SK-N-SH treated with all-trans-retinoic acid at 6 μM for 48 hours (cell line): ENCODE results near the gene TMEM69.

Experiments used
- ATAC-seq: fragments of 200-7000 bp; cut with Tn5 transposase; 3 replicates; pipeline ENCODE4 v1.9.1; 2020; ENCODE audit warnings: mild to moderate bottlenecking, moderate library complexity
- ARNTL ChIP-seq: fragments of 450-650 bp; formaldehyde crosslinking; IDR thresholded peaks from 2 replicates; pipeline ENCODE4 v1.5.0; 2020; ENCODE audit warnings: low read depth, mild to moderate bottlenecking, moderate library complexity, borderline replicate concordance
- BACH2 ChIP-seq: fragments of 250-450 bp; sonication (Bioruptor Pico); IDR thresholded peaks from 2 replicates; pipeline ENCODE4 v1.9.0; 2021; ENCODE audit warnings: mild to moderate bottlenecking, borderline replicate concordance
- CREB5 ChIP-seq: fragments of 250-450 bp; sonication (Bioruptor Pico); IDR thresholded peaks from 2 replicates; pipeline ENCODE4 v1.5.1; 2020; ENCODE audit warnings: low read depth, mild to moderate bottlenecking, moderate library complexity
- CSDC2 ChIP-seq: fragments of 250-450 bp; sonication (Bioruptor Pico); IDR thresholded peaks from 2 replicates; pipeline ENCODE4 v1.5.0; 2020; ENCODE audit warnings: mild to moderate bottlenecking, moderate library complexity
- CSRNP3 ChIP-seq: fragments of 250-450 bp; sonication (Bioruptor Pico); IDR thresholded peaks from 2 replicates; pipeline ENCODE4 v1.5.1; 2021; ENCODE audit warnings: mild to moderate bottlenecking, moderate library complexity
- ESRRG ChIP-seq: fragments of 250-450 bp; sonication (Bioruptor Pico); IDR thresholded peaks from 2 replicates; pipeline ENCODE4 v1.6.1; 2021; ENCODE audit warnings: mild to moderate bottlenecking
- GLIS3 ChIP-seq: fragments of 250-450 bp; sonication (Bioruptor Pico); IDR thresholded peaks from 2 replicates; pipeline ENCODE4 v1.5.0; 2020; ENCODE audit warnings: mild to moderate bottlenecking, moderate library complexity
- ISL1 ChIP-seq: fragments of 250-450 bp; sonication (Bioruptor Pico); IDR thresholded peaks from 2 replicates; pipeline ENCODE4 v2.1.2; 2022; ENCODE audit warnings: mild to moderate bottlenecking, moderate library complexity
- OSR1 ChIP-seq: fragments of 250-450 bp; sonication (Bioruptor Pico); IDR thresholded peaks from 2 replicates; pipeline ENCODE4 v1.8.0; 2022; ENCODE audit warnings: moderate library complexity, mild to moderate bottlenecking, inconsistent platforms
- PATZ1 ChIP-seq: fragments of 250-450 bp; sonication (Bioruptor Pico); IDR thresholded peaks from 2 replicates; pipeline ENCODE4 v1.8.0; 2020; ENCODE audit warnings: mild to moderate bottlenecking, moderate library complexity, borderline replicate concordance
- POU6F1 ChIP-seq: fragments of 250-450 bp; sonication (Bioruptor Pico); IDR thresholded peaks from 2 replicates; pipeline ENCODE4 v1.8.0; 2021; ENCODE audit warnings: low read depth, mild to moderate bottlenecking, moderate library complexity, borderline replicate concordance
- PPARA ChIP-seq: fragments of 250-450 bp; sonication (Bioruptor Pico); IDR thresholded peaks from 2 replicates; pipeline ENCODE4 v1.5.0; 2020; ENCODE audit warnings: mild to moderate bottlenecking, borderline replicate concordance
- RARB ChIP-seq: fragments of 250-450 bp; sonication (Bioruptor Pico); IDR thresholded peaks from 2 replicates; pipeline ENCODE4 v1.8.0; 2021; ENCODE audit warnings: mild to moderate bottlenecking, moderate library complexity
- SNAI2 ChIP-seq: fragments of 250-450 bp; sonication (Bioruptor Pico); IDR thresholded peaks from 2 replicates; pipeline ENCODE4 v1.5.0; 2020; ENCODE audit warnings: mild to moderate bottlenecking, moderate library complexity
- TCF4 ChIP-seq: fragments of 250-450 bp; sonication (Bioruptor Pico); IDR thresholded peaks from 2 replicates; pipeline ENCODE4 v1.8.0; 2021; ENCODE audit warnings: mild to moderate bottlenecking, moderate library complexity, borderline replicate concordance
- TOX ChIP-seq: fragments of 250-450 bp; sonication (Bioruptor Pico); IDR thresholded peaks from 2 replicates; pipeline ENCODE4 v1.8.0; 2021; ENCODE audit warnings: mild to moderate bottlenecking, moderate library complexity, borderline replicate concordance
- TSHZ2 ChIP-seq: fragments of 250-450 bp; sonication (Bioruptor Pico); IDR thresholded peaks from 2 replicates; pipeline ENCODE4 v1.5.0; 2020; ENCODE audit warnings: mild to moderate bottlenecking, moderate library complexity
- ZC3H10 ChIP-seq: fragments of 250-450 bp; sonication (Bioruptor Pico); IDR thresholded peaks from 2 replicates; pipeline ENCODE4 v1.5.1; 2021; ENCODE audit warnings: mild to moderate bottlenecking, moderate library complexity
- ZFP3 ChIP-seq: fragments of 250-450 bp; sonication (Bioruptor Pico); IDR thresholded peaks from 2 replicates; pipeline ENCODE4 v1.5.0; 2020; ENCODE audit warnings: mild to moderate bottlenecking, moderate library complexity
- ZNF565 ChIP-seq: fragments of 450-650 bp; formaldehyde crosslinking; conservative IDR thresholded peaks from 2 replicates; pipeline ENCODE4 v1.5.0; 2020; ENCODE audit warnings: low read depth, mild to moderate bottlenecking, moderate library complexity
- ZNF8 ChIP-seq: fragments of 450-650 bp; formaldehyde crosslinking; IDR thresholded peaks from 2 replicates; pipeline ENCODE4 v1.5.0; 2020; ENCODE audit warnings: mild to moderate bottlenecking, moderate library complexity

Gene TMEM69

GRCh38 chr1:45679123-45679522, 8.9 kb upstream of the TMEM69 start:
- TF ChIP-seq CSRNP3 (no peak), ZFP3 (CRISPR knock-in tag) (no peak), ZC3H10 (CRISPR knock-in tag) (no peak), OSR1 (CRISPR knock-in tag) (no peak), ESRRG (no peak), RARB (CRISPR knock-in tag) (no peak), ARNTL (CRISPR knock-in tag) (no peak), POU6F1 (CRISPR knock-in tag) (no peak), SNAI2 (CRISPR knock-in tag) (no peak), TCF4 (no peak)
- ATAC-seq: no peak

GRCh38 chr1:45682942-45683341, 5.0 kb upstream of the TMEM69 start:
- TF ChIP-seq ESRRG (no peak), ZNF8 (CRISPR knock-in tag) (no peak), ISL1 (CRISPR knock-in tag) (no peak), SNAI2 (CRISPR knock-in tag) (no peak), ZNF565 (CRISPR knock-in tag) (no peak), POU6F1 (CRISPR knock-in tag) (no peak), ZFP3 (CRISPR knock-in tag) (no peak), PATZ1 (CRISPR knock-in tag) (no peak), CSDC2 (no peak), BACH2 (no peak), ZC3H10 (CRISPR knock-in tag) (no peak), TSHZ2 (CRISPR knock-in tag) (no peak), GLIS3 (CRISPR knock-in tag) (no peak), TCF4 (no peak), RARB (CRISPR knock-in tag) (no peak), TOX (no peak), CSRNP3 (no peak), CREB5 (CRISPR knock-in tag) (no peak), PPARA (CRISPR knock-in tag) (no peak), ARNTL (CRISPR knock-in tag) (no peak)
- TF ChIP-seq, all 23 proteins: peak for 0
- ATAC-seq: no peak
